Measurements from ENCODE around the gene TRAPPC8. TPM values are rescaled to one million over a fixed set of nuclear protein-coding genes. Genes with fewer than 3 reads are reported as not detected.
A peak's percentile ranks its signal among the peaks of the same experiment; 100 is the strongest.

TRAPPC8 gene
- total and polyA plus RNA-seq, 10 of the 15 experiments (the other 5 are each of a cell fraction or from before 2014, with no cell fraction given) = 13.0 to 75.4 (median 24.8) TPM

DNA sequence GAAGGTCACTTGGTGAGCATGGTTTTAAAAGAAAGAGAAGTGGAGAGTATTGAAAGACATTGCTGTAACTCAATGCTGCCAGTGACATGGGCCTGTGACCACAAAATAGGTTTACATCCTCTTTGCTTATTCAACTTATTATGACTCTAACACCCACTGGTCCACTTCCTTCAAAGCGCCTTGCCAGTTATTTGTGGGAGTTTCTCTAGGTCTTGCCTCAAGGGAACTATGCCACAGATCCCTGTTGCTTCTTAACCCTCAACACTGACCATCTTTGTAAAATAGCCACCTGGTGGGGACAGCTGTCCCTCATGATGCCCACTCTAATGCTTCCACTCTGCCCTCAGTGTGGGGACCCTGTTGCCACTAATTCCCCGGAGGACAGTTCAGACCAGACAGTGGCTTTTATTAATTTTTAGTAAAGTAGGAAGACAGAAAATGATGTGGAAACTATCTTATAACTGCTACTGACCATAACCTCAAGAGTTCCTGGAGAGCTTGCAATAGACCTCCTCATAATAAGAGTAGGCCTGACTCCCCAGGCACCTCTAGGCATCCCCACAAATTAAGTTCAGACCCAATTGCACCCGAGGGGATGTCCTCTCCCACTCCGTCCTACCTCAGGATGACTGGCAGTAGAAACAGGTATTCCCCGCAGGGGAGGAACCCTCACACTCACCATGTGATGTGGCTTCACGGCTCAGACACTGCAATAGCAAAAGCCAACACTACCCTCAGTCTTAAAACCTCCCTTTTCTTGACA, 150.9 kb downstream of the TRAPPC8 start (continued):
- TF ChIP-seq, protein P1, sequence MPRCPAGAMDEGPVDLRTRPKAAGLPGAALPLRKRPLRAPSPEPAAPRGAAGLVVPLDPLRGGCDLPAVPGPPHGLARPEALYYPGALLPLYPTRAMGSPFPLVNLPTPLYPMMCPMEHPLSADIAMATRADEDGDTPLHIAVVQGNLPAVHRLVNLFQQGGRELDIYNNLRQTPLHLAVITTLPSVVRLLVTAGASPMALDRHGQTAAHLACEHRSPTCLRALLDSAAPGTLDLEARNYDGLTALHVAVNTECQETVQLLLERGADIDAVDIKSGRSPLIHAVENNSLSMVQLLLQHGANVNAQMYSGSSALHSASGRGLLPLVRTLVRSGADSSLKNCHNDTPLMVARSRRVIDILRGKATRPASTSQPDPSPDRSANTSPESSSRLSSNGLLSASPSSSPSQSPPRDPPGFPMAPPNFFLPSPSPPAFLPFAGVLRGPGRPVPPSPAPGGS (IDR thresholded peaks at IDR 0.05; ENCODE audit: borderline replicate concordance, insufficient read depth, low read depth, low read length, poor library complexity, severe bottlenecking) = no peak
- TF ChIP-seq RAD51 (IDR thresholded peaks at IDR 0.05) = peak; percentile 82
- no peak for TF ChIP-seq MYC (IDR thresholded peaks at IDR 0.05; ENCODE audit: insufficient read depth, insufficient read length, insufficient replicate concordance, low read length, severe bottlenecking)
- TF ChIP-seq, protein P2, sequence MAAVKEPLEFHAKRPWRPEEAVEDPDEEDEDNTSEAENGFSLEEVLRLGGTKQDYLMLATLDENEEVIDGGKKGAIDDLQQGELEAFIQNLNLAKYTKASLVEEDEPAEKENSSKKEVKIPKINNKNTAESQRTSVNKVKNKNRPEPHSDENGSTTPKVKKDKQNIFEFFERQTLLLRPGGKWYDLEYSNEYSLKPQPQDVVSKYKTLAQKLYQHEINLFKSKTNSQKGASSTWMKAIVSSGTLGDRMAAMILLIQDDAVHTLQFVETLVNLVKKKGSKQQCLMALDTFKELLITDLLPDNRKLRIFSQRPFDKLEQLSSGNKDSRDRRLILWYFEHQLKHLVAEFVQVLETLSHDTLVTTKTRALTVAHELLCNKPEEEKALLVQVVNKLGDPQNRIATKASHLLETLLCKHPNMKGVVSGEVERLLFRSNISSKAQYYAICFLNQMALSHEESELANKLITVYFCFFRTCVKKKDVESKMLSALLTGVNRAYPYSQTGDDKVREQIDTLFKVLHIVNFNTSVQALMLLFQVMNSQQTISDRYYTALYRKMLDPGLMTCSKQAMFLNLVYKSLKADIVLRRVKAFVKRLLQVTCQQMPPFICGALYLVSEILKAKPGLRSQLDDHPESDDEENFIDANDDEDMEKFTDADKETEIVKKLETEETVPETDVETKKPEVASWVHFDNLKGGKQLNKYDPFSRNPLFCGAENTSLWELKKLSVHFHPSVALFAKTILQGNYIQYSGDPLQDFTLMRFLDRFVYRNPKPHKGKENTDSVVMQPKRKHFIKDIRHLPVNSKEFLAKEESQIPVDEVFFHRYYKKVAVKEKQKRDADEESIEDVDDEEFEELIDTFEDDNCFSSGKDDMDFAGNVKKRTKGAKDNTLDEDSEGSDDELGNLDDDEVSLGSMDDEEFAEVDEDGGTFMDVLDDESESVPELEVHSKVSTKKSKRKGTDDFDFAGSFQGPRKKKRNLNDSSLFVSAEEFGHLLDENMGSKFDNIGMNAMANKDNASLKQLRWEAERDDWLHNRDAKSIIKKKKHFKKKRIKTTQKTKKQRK (IDR thresholded peaks at IDR 0.05; ENCODE audit: low read depth, low read length) = no peak
- TF ChIP-seq HDGF (IDR thresholded peaks at IDR 0.05) = no peak
- peak; percentile 95 for TF ChIP-seq MEF2B (IDR thresholded peaks at IDR 0.05; ENCODE audit: partially characterized antibody, poor library complexity, severe bottlenecking)
- TF ChIP-seq, protein P3, sequence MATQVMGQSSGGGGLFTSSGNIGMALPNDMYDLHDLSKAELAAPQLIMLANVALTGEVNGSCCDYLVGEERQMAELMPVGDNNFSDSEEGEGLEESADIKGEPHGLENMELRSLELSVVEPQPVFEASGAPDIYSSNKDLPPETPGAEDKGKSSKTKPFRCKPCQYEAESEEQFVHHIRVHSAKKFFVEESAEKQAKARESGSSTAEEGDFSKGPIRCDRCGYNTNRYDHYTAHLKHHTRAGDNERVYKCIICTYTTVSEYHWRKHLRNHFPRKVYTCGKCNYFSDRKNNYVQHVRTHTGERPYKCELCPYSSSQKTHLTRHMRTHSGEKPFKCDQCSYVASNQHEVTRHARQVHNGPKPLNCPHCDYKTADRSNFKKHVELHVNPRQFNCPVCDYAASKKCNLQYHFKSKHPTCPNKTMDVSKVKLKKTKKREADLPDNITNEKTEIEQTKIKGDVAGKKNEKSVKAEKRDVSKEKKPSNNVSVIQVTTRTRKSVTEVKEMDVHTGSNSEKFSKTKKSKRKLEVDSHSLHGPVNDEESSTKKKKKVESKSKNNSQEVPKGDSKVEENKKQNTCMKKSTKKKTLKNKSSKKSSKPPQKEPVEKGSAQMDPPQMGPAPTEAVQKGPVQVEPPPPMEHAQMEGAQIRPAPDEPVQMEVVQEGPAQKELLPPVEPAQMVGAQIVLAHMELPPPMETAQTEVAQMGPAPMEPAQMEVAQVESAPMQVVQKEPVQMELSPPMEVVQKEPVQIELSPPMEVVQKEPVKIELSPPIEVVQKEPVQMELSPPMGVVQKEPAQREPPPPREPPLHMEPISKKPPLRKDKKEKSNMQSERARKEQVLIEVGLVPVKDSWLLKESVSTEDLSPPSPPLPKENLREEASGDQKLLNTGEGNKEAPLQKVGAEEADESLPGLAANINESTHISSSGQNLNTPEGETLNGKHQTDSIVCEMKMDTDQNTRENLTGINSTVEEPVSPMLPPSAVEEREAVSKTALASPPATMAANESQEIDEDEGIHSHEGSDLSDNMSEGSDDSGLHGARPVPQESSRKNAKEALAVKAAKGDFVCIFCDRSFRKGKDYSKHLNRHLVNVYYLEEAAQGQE (IDR thresholded peaks at IDR 0.05; ENCODE audit: low read depth, low read length) = no peak
- no peak for TF ChIP-seq POLR2A (IDR thresholded peaks at IDR 0.05; ENCODE audit: low read depth, low read length)
- 0 out of 2 replicates have a peak, but pooled peaks have one; percentile 15 for TF ChIP-seq TCF12 (IDR thresholded peaks at IDR 0.05; ENCODE audit: low read depth, low read length)
- peak; percentile 63; the same call in 1 of the 2 replicates for TF ChIP-seq CHD2 (IDR thresholded peaks at IDR 0.05; ENCODE audit: borderline replicate concordance, low read depth, low read length)
- peak; percentile 90 for TF ChIP-seq ZNF217 (IDR thresholded peaks at IDR 0.05)
- TF ChIP-seq, protein P4, sequence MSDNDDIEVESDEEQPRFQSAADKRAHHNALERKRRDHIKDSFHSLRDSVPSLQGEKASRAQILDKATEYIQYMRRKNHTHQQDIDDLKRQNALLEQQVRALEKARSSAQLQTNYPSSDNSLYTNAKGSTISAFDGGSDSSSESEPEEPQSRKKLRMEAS (IDR thresholded peaks at IDR 0.05; ENCODE audit: low read depth, low read length) = no peak
- TF ChIP-seq YBX1 (IDR thresholded peaks at IDR 0.05) = no peak
- peak; percentile 78 for TF ChIP-seq NFIC (IDR thresholded peaks at IDR 0.05; ENCODE audit: low read depth, low read length)
- TF ChIP-seq ZNF274 (IDR thresholded peaks at IDR 0.05; ENCODE audit: insufficient read depth, insufficient read length) = no peak
- TF ChIP-seq CREB1 (IDR thresholded peaks at IDR 0.05; ENCODE audit: low read depth) = peak; percentile 12; the same call in 1 of the 2 replicates
- TF ChIP-seq MTA2 (IDR thresholded peaks at IDR 0.05; ENCODE audit: low read depth) = peak; percentile 91
- peak; percentile 79 for TF ChIP-seq NBN (IDR thresholded peaks at IDR 0.05)
- no peak for TF ChIP-seq STAT1 (conservative IDR thresholded peaks at IDR 0.05)
- TF ChIP-seq PAX5 (IDR thresholded peaks at IDR 0.05; ENCODE audit: borderline replicate concordance, low read depth, low read length) = peak; percentile 86
- TF ChIP-seq STAT3 (IDR thresholded peaks at IDR 0.05; ENCODE audit: low read depth, low read length) = peak; percentile 62; the same call in 1 of the 2 replicates
